NCI-H2081 (cell line): Measurements from ENCODE around the gene ZMIZ1.

ENCODE experiments used
- DNase-seq, 2 experiments: peaks; one replicate each; lab custom pipeline; 2025; lab: John Stamatoyannopoulos, UW

The ZMIZ1 gene

GRCh38 chr10:79097021-79097872 lies 28.5 kb downstream of the ZMIZ1 start:
- no peak for DNase-seq

- no peak for DNase-seq
Observed at GRCh38 chr10:79098061-79098460, 29.3 kb downstream of the ZMIZ1 start.

GRCh38 chr10:79098596-79099015 lies 29.8 kb downstream of the ZMIZ1 start:
- DNase-seq: no peak

- no peak for DNase-seq
Observed at GRCh38 chr10:79099898-79100448, 31.2 kb downstream of the ZMIZ1 start.

- no peak for DNase-seq
Observed at GRCh38 chr10:79100771-79101170, 32.0 kb downstream of the ZMIZ1 start.

- DNase-seq: peak in 1 of 2 experiments; percentile 46
Observed at GRCh38 chr10:79101560-79102497, 33.1 kb downstream of the ZMIZ1 start.

GRCh38 chr10:79102498-79102874 lies 33.7 kb downstream of the ZMIZ1 start:
- DNase-seq: peak in 1 of 2 experiments; percentile 11

GRCh38 chr10:79103129-79103528 lies 34.4 kb downstream of the ZMIZ1 start:
- no peak for DNase-seq

- DNase-seq: no peak
Observed at GRCh38 chr10:79103585-79103984, 34.8 kb downstream of the ZMIZ1 start.

- DNase-seq: no peak
Observed at GRCh38 chr10:79105150-79105739, 36.5 kb downstream of the ZMIZ1 start.

GRCh38 chr10:79105818-79106217 lies 37.1 kb downstream of the ZMIZ1 start:
- DNase-seq: no peak

GRCh38 chr10:79106256-79107050 lies 37.7 kb downstream of the ZMIZ1 start:
- no peak for DNase-seq

GRCh38 chr10:79107736-79108264 lies 39.0 kb downstream of the ZMIZ1 start:
- peak in 1 of 2 experiments; percentile 38 for DNase-seq

GRCh38 chr10:79108728-79109127 lies 40.0 kb downstream of the ZMIZ1 start:
- DNase-seq: no peak

GRCh38 chr10:79111427-79111826 lies 42.7 kb downstream of the ZMIZ1 start:
- DNase-seq: no peak

- no peak for DNase-seq
Observed at GRCh38 chr10:79111846-79112614, 43.3 kb downstream of the ZMIZ1 start.

- no peak for DNase-seq
Observed at GRCh38 chr10:79112881-79113431, 44.2 kb downstream of the ZMIZ1 start.

GRCh38 chr10:79113827-79114226 lies 45.1 kb downstream of the ZMIZ1 start:
- no peak for DNase-seq

- DNase-seq: no peak
Observed at GRCh38 chr10:79115302-79115701, 46.5 kb downstream of the ZMIZ1 start.

- DNase-seq: no peak
Observed at GRCh38 chr10:79116368-79116767, 47.6 kb downstream of the ZMIZ1 start.
